Pericardium fibroblast (primary cell): ENCODE data around the gene PRB4. TPM values are rescaled to one million over a fixed set of nuclear protein-coding genes. Genes with fewer than 3 reads are reported as not detected.

Source experiments
- total RNA-seq: library from RNA; depleted of rRNA; stranded (reverse); fragments of >200 nt; gene quantifications from 2 replicates; pipeline ENCODE4 v1.2.3, GENCODE V29; 2015

PRB4 gene
- total RNA-seq, result not detected in 2 replicates

DNA sequence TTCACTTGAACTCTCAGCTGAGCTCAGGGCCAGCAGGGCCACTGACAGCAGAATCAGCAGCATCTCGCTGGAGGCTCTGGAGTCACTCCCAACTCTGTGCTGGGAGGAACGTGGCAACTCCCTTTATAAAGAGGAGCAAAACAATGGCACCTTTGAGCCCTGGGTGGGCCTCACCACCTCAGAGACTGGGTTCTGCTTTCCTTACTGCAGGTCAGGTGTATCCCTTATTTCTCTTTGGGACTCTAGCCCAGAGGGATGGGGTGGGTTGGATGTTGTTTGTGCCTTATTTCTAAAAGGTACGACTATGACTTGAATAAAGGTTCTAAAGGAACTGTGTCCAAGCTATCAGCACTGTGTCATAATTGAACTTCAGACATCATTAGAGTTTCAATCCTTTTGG lies at the start of gene PRB4:
TSS of gene PRB4 (minus strand) at position 101 of the 400 bp plus-strand sequence. CDS start at position 63, 38 bp downstream.

DNA sequence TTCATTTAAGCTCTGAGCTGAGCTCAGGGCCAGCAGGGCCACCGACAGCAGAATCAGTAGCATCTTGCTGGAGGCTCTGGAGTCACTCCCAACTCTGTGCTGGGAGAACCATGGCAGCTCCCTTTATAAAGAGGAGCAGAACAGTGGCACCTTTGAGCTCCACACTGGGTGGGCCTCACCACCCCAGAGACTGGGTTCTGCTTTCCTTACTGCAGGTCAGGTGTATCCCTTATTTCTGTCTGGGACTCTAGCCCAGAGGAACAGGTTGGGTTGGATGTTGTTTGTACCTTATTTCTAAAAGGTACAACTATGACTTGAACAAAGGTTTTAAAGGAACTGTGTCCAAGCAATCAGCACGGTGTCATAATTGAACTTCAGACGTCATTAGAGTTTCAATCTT lies 40.6 kb downstream of the PRB4 start, which contains the start of gene PRB3:
TSS of gene PRB3 (minus strand) at position 101 of the 400 bp plus-strand sequence. CDS start at position 63, 38 bp downstream.

Other genes starting within 250 kb of the PRB4 start
- not detected in 2 replicates for gene TAS2R46, start 248.1 kb downstream of the PRB4 start, total RNA-seq
- not detected in 2 replicates for gene TAS2R43, start 218.1 kb downstream of the PRB4 start, total RNA-seq
- 0.12 and 0.26 TPM in 2 replicates for gene TAS2R30, start 175.8 kb downstream of the PRB4 start, total RNA-seq
- gene SMIM10L1, start 139.2 kb downstream of the PRB4 start, total RNA-seq, result 6.4 and 6.7 TPM in 2 replicates
- not detected in 2 replicates for gene TAS2R42, start 123.5 kb downstream of the PRB4 start, total RNA-seq
- not detected in 2 replicates for gene PRB3, start 40.7 kb downstream of the PRB4 start, total RNA-seq
- gene PRB2, start 85.1 kb upstream of the PRB4 start, total RNA-seq, result not detected in 2 replicates